NCI-H82 (cell line): Measurements from ENCODE around the gene SH2B3.

Source experiments
- DNase-seq: peaks from one replicate; lab custom pipeline; 2025; lab: John Stamatoyannopoulos, UW

SH2B3 gene

GRCh38 chr12:111409780-111410430 is 4.2 kb downstream of the SH2B3 start:
- DNase-seq: no peak

- no peak for DNase-seq
Measured at GRCh38 chr12:111410431-111411184, 4.9 kb downstream of the SH2B3 start.

- DNase-seq: no peak
Measured at GRCh38 chr12:111411185-111411764, 5.6 kb downstream of the SH2B3 start.

GRCh38 chr12:111412007-111412829 is 6.5 kb downstream of the SH2B3 start:
- DNase-seq: no peak

- no peak for DNase-seq
Measured at GRCh38 chr12:111412830-111413441, 7.2 kb downstream of the SH2B3 start.

GRCh38 chr12:111413442-111414086 is 7.8 kb downstream of the SH2B3 start:
- DNase-seq: no peak

GRCh38 chr12:111414711-111415252 is 9.1 kb downstream of the SH2B3 start:
- DNase-seq: no peak

- no peak for DNase-seq
Measured at GRCh38 chr12:111417290-111417689, 11.6 kb downstream of the SH2B3 start.

GRCh38 chr12:111417784-111418593 is 12.3 kb downstream of the SH2B3 start:
- no peak for DNase-seq

- DNase-seq: no peak
Measured at GRCh38 chr12:111418594-111418880, 12.8 kb downstream of the SH2B3 start.

- no peak for DNase-seq
Measured at GRCh38 chr12:111419784-111420183, 14.1 kb downstream of the SH2B3 start.

GRCh38 chr12:111420494-111420893 is 14.8 kb downstream of the SH2B3 start:
- DNase-seq: no peak

GRCh38 chr12:111424189-111424792 is 18.6 kb downstream of the SH2B3 start:
- DNase-seq: no peak

GRCh38 chr12:111424793-111425251 is 19.1 kb downstream of the SH2B3 start:
- DNase-seq: no peak

- DNase-seq: no peak
Measured at GRCh38 chr12:111425655-111426054, 19.9 kb downstream of the SH2B3 start.

GRCh38 chr12:111426344-111427185 is 20.8 kb downstream of the SH2B3 start:
- DNase-seq: no peak

- DNase-seq: no peak
Measured at GRCh38 chr12:111427417-111428074, 21.8 kb downstream of the SH2B3 start.

- DNase-seq: no peak
Measured at GRCh38 chr12:111428081-111428727, 22.5 kb downstream of the SH2B3 start.
